GM12892 (cell line): ENCODE data around the gene GRIA2.

Experiments
- POLR2A ChIP-seq: IDR thresholded peaks from 2 replicates; pipeline ENCODE4 v1.6.1; 2011; ENCODE audit warnings: low read depth, low read length, control low read depth
- POLR2AphosphoS5 ChIP-seq: IDR thresholded peaks from 2 replicates; pipeline ENCODE4 v1.6.1; 2011; ENCODE audit warnings: low read depth, low read length, control low read depth

DNA sequence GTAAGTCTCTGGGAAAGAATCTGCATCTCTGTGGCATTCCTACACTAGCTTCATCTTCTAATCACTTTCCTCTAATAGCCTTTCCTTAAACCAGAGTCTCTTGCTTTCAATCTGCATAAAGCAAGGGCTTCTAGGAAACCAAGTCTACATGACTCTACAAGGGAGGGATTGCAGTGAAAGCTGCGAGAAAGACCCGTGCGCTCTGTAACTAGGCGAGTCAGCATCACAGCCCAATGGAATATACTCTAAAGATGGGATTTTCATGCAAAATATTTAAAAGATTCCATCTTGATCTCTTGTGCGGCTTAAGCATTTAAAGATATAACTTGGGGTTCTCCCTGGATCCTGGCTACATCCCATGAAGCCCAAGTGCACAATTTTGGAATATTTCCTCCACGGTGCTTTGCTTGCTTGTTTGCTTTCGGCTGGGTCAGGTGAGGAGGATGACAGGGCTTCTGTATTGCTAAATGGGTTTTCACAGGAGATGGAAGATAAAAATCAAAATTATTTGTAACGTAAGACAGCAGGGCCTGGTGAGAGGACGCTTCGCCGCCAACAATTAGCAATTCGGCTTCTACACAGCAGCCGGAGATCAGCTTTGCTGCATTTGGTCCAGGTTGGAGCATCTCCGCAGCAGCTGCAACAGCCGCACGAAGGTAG, 687 bp upstream of the GRIA2 start:
- TF ChIP-seq POLR2AphosphoS5, result no peak
- no peak for TF ChIP-seq POLR2A
